Measurements from ENCODE around the gene TMEM108. TPM values are rescaled to one million over a fixed set of nuclear protein-coding genes. Genes with fewer than 3 reads are reported as not detected.

TMEM108 gene
- total and polyA plus RNA-seq, 2 of the 4 experiments (the other 2 are of a cell fraction), result 0.18 to 2.2 TPM

DNA sequence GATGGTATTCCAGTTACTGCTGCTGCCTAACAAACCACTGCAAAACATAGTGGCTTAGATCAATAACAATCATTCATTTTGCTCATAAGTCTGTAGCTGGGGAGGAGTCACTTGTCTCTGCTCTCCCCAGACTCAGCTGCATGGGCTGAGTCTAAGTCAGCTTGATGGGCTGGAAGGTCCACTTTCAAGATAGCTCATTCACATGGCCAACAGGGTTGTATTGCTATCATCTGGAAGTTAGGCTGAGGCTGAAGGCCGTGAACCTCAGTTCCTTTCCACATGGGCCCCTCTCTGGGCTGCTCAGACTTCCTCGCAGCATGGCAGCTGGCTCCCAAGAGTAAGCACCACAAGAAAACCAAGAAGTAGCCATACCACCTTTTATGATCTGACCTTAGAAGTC, 333.0 kb downstream of the TMEM108 start:
- Histone ChIP-seq H2BK120ac (ENCODE audit: low read depth, low read length) (no peak overlapping the region), H3K27ac (ENCODE audit: insufficient read depth, low read length) (no peak overlapping the region), H3K56ac (ENCODE audit: extremely low read depth, insufficient read depth, low read length) (no peak overlapping the region), H2BK20ac (ENCODE audit: low read depth, low read length) (no peak overlapping the region), H4K8ac (ENCODE audit: low read depth in 2 of 2, low read length in 2 of 2) (no peak overlapping the region), H2BK15ac (ENCODE audit: low read depth, low read length) (no peak overlapping the region), H2AFZ (replicated peaks; ENCODE audit: low read length, poor library complexity) (no peak overlapping the region), H4K91ac (ENCODE audit: insufficient read depth, low read depth, low read length) (no peak overlapping the region), H4K5ac (ENCODE audit: low read depth, low read length) (no peak overlapping the region), H3K4me3 (ENCODE audit: insufficient read depth, low read depth, low read length) (no peak overlapping the region), H3K23ac (ENCODE audit: low read depth, low read length) (no peak overlapping the region), H3K4me1 (ENCODE audit: control insufficient read depth, insufficient read depth, low read length) (no peaks in the 10 kb centered on the region), H3K27me3 (ENCODE audit: control insufficient read depth, insufficient read depth, low read length) (no peaks in the 10 kb centered on the region; the same call in 1 of the 2 replicates), H3K4me2 (ENCODE audit: low read depth, low read length) (no peak overlapping the region), H3K9ac (ENCODE audit: low read depth, low read length) (no peak overlapping the region), H2AK9ac (replicated peaks; ENCODE audit: low read depth, low read length, poor library complexity) (no peak overlapping the region), H3K36me3 (ENCODE audit: control insufficient read depth, insufficient read depth, low read length) (no peaks in the 10 kb centered on the region), H2AK5ac (ENCODE audit: low read depth, low read length) (no peak overlapping the region), H3K9me1 (ENCODE audit: insufficient read depth, low read length) (no peaks in the 10 kb centered on the region), H4K20me1 (ENCODE audit: insufficient read depth, low read length) (no peaks in the 10 kb centered on the region), H2BK5ac (ENCODE audit: low read depth, low read length, poor library complexity, severe bottlenecking) (no peak overlapping the region), H3K79me1 (ENCODE audit: low read depth in 1 of 2, low read length in 2 of 2) (peaks cover 0 to 3% of the 10 kb centered on the region in 2 experiments; a peak in 1 of 4 replicates), H3K14ac (replicated peaks; ENCODE audit: low read depth, low read length) (no peak overlapping the region), H3K18ac (ENCODE audit: low read depth, low read length) (no peak overlapping the region), H3K4ac (ENCODE audit: low read depth, low read length) (no peak overlapping the region), H3K9me3 (ENCODE audit: control insufficient read depth, insufficient read depth, low read length) (no peaks in the 10 kb centered on the region)
- POLR2A ChIA-PET (ENCODE audit: unreplicated experiment), result no interaction called here
- CTCF ChIA-PET, result interaction anchor here (0.7 to 1.4 kb wide), 2 partner anchors 330 to 1416 kb away, joined by 3 to 4 read pairs; no protein-coding TSS in a partner anchor
- DNase-seq, result no peak
- BruUV-seq (replicated peaks), result no TSS peak
- TF ChIP-seq, protein P1, sequence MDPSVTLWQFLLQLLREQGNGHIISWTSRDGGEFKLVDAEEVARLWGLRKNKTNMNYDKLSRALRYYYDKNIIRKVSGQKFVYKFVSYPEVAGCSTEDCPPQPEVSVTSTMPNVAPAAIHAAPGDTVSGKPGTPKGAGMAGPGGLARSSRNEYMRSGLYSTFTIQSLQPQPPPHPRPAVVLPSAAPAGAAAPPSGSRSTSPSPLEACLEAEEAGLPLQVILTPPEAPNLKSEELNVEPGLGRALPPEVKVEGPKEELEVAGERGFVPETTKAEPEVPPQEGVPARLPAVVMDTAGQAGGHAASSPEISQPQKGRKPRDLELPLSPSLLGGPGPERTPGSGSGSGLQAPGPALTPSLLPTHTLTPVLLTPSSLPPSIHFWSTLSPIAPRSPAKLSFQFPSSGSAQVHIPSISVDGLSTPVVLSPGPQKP (IDR thresholded peaks at IDR 0.05; ENCODE audit: borderline replicate concordance, low read depth, low read length), result no peak
- TF ChIP-seq NFE2L2 (IDR thresholded peaks at IDR 0.05; ENCODE audit: low read depth, low read length), result no peak
- TF ChIP-seq USF2 (IDR thresholded peaks at IDR 0.05; ENCODE audit: low read depth, low read length), result no peak
- no peak for TF ChIP-seq MAFK (IDR thresholded peaks at IDR 0.05; ENCODE audit: low read depth, low read length)
- TF ChIP-seq FOS (IDR thresholded peaks at IDR 0.05; ENCODE audit: low read depth, low read length), result no peak
- no peak for TF ChIP-seq BHLHE40 (IDR thresholded peaks at IDR 0.05; ENCODE audit: low read depth, low read length)
- TF ChIP-seq CHD1 (IDR thresholded peaks at IDR 0.05; ENCODE audit: low read depth, low read length), result no peak
- no peak for TF ChIP-seq RFX5 (IDR thresholded peaks at IDR 0.05; ENCODE audit: low read depth, low read length)
- no peak for TF ChIP-seq POLR2A (IDR thresholded peaks at IDR 0.05; ENCODE audit: low read depth, low read length)
- TF ChIP-seq, protein P2, sequence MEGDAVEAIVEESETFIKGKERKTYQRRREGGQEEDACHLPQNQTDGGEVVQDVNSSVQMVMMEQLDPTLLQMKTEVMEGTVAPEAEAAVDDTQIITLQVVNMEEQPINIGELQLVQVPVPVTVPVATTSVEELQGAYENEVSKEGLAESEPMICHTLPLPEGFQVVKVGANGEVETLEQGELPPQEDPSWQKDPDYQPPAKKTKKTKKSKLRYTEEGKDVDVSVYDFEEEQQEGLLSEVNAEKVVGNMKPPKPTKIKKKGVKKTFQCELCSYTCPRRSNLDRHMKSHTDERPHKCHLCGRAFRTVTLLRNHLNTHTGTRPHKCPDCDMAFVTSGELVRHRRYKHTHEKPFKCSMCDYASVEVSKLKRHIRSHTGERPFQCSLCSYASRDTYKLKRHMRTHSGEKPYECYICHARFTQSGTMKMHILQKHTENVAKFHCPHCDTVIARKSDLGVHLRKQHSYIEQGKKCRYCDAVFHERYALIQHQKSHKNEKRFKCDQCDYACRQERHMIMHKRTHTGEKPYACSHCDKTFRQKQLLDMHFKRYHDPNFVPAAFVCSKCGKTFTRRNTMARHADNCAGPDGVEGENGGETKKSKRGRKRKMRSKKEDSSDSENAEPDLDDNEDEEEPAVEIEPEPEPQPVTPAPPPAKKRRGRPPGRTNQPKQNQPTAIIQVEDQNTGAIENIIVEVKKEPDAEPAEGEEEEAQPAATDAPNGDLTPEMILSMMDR (conservative IDR thresholded peaks at IDR 0.05; ENCODE audit: low read depth, low read length), result no peak
- TF ChIP-seq MAZ (IDR thresholded peaks at IDR 0.05; ENCODE audit: borderline replicate concordance, low read depth, low read length), result no peak
- TF ChIP-seq SMC3 (IDR thresholded peaks at IDR 0.05; ENCODE audit: low read depth, low read length), result no peak
- no peak for TF ChIP-seq CEBPB (IDR thresholded peaks at IDR 0.05; ENCODE audit: low read depth, low read length)
- TF ChIP-seq RAD21 (IDR thresholded peaks at IDR 0.05; ENCODE audit: low read length), result no peak
- in situ Hi-C loops (cut with MboI; ENCODE audit: low sequenced_read_pairs), result no loop called here
- dilution Hi-C loops (cut with HindIII; ENCODE audit: low sequenced_read_pairs, unreplicated experiment), result no loop called here
- no CpG with 5 or more reads among the region's 2 CpGs for WGBS, 2 experiments (ENCODE audit: extremely low coverage in 2 of 2, insufficient read length in 1 of 2)
- no peak for ATAC-seq (ENCODE audit: low read depth)
- intact Hi-C loops (cut with micrococcal nuclease), result no loop called here
